BLaER1 treated with 17β-estradiol and CSF1 and Interleukin-3, amounts not matched to agents 10 nM and 100 nM (cell line): ENCODE data around the gene NHEJ1.

Source experiments
- H3K27ac ChIP-seq, 11 experiments: shearing (Covaris generic); formaldehyde crosslinking; 2 replicates each; pipeline ENCODE4 v1.8.1; 2022
- H3K27me3 ChIP-seq, 11 experiments: shearing (Covaris generic); formaldehyde crosslinking; 2 replicates each; pipeline ENCODE4 v1.8.1; 2022
- H3K36me3 ChIP-seq, 11 experiments: shearing (Covaris generic); formaldehyde crosslinking; 2 replicates each; pipeline ENCODE4 v1.8.1; 2022
- H3K4me1 ChIP-seq, 10 experiments: shearing (Covaris generic); formaldehyde crosslinking; 2 replicates each; pipeline ENCODE4 v1.8.1; 2022
- H3K4me2 ChIP-seq, 11 experiments: shearing (Covaris generic); formaldehyde crosslinking; 2 replicates each; pipeline ENCODE4 v1.8.1; 2022
- H3K4me3 ChIP-seq, 10 experiments: shearing (Covaris generic); formaldehyde crosslinking; 2 replicates each; pipeline ENCODE4 v1.8.1; 2022
- H3K9ac ChIP-seq, 11 experiments: shearing (Covaris generic); formaldehyde crosslinking; 2 replicates each; pipeline ENCODE4 v1.8.1; 2022
- H3K9me3 ChIP-seq, 11 experiments: shearing (Covaris generic); formaldehyde crosslinking; replicated peaks in 1 of 11; 2 replicates each; pipeline ENCODE4 v1.8.1; 2022
- H4K20me1 ChIP-seq, 11 experiments: shearing (Covaris generic); formaldehyde crosslinking; 2 replicates each; pipeline ENCODE4 v1.8.1; 2022
- Cebpa-rat ChIP-seq, 11 experiments: shearing (Covaris generic); IDR thresholded peaks; 2 replicates each; pipeline ENCODE4 v1.8.1; 2022

NHEJ1 gene

GRCh38 chr2:219124381-219125110 is 36.1 kb downstream of the NHEJ1 start:
- Histone ChIP-seq H3K4me2 (no peak overlapping the region), H4K20me1 (peaks cover 0 to 95% (median 62%) of the 10 kb centered on the region in 11 experiments; a peak in 17 of 22 replicates), H3K4me1 (peaks cover 0 to 11% (median 0%) of the 10 kb centered on the region in 10 experiments; a peak in 4 of 20 replicates), H3K36me3 (peaks cover 0 to 6% (median 0%) of the 10 kb centered on the region in 11 experiments; a peak in 4 of 22 replicates), H3K9ac (no peak overlapping the region), H3K27ac (no peak overlapping the region), H3K27me3 (no peaks in the 10 kb centered on the region), H3K9me3 (no peaks in the 10 kb centered on the region), H3K4me3 (no peak overlapping the region)
- no peak for TF ChIP-seq Cebpa-rat (IDR thresholded peaks at IDR 0.05)

- Histone ChIP-seq H3K4me1 (peaks cover 8 to 17% (median 8%) of the 10 kb centered on the region in 10 experiments), H3K4me2 (no peak overlapping the region), H3K27ac (no peak overlapping the region), H3K36me3 (peaks cover 0 to 2% (median 0%) of the 10 kb centered on the region in 11 experiments; a peak in 2 of 22 replicates), H3K27me3 (no peaks in the 10 kb centered on the region), H3K9me3 (no peaks in the 10 kb centered on the region), H3K4me3 (no peak overlapping the region), H3K9ac (no peak overlapping the region), H4K20me1 (peaks cover 0 to 95% (median 62%) of the 10 kb centered on the region in 11 experiments; a peak in 18 of 22 replicates)
- no peak for TF ChIP-seq Cebpa-rat (IDR thresholded peaks at IDR 0.05)
Measured at GRCh38 chr2:219123356-219124135, 37.1 kb downstream of the NHEJ1 start.

DNA sequence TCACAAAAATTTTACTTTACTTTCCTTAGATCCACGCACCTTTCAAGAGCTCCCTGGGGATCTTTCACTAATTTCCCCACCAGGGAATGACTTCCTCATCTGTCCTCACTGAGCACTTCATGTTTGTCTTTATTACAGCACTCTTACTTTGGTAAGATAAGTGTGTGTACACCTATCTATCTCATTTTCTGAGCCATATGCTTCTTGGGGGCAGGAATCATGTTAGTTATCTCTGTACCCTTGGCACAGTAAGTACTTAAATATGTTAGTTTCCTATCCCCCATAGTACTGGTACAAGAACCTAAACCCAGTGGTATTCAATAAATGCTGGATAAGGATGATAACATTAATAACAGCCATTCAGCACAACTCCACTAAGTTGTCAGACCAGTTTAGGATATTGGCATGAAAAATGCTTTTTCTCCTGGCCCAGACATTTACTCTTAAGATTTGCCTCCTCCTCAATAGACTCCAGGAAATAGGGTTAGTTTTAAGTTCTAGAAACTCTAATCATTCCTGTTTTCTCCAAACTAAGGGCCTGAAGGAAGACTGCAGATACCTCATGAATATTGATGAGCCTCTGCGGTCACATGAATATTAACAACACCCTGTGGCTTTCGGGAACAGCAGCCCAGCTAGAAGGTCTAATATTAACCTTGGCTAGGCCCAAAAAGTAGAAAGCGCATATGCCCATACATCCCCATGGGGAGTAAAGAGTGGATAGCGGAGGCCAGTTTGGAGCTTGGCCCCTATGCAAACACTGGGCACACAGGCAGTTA is 38.2 kb downstream of the NHEJ1 start:
- Histone ChIP-seq H4K20me1 (peaks cover 0 to 95% (median 68%) of the 10 kb centered on the region in 11 experiments; a peak in 19 of 22 replicates), H3K36me3 (no peaks in the 10 kb centered on the region; a peak in 1 of 22 replicates), H3K4me3 (no peak overlapping the region), H3K9me3 (no peaks in the 10 kb centered on the region), H3K4me1 (peaks cover 18 to 26% (median 20%) of the 10 kb centered on the region in 10 experiments), H3K9ac (no peak overlapping the region), H3K4me2 (no peak overlapping the region), H3K27ac (no peak overlapping the region), H3K27me3 (no peaks in the 10 kb centered on the region)
- no peak for TF ChIP-seq Cebpa-rat (IDR thresholded peaks at IDR 0.05)

GRCh38 chr2:219120082-219120481 is 40.5 kb downstream of the NHEJ1 start:
- Histone ChIP-seq H3K4me3 (no peak overlapping the region), H3K4me1 (peaks cover 17 to 25% (median 22%) of the 10 kb centered on the region in 10 experiments), H4K20me1 (peaks cover 0 to 93% (median 70%) of the 10 kb centered on the region in 11 experiments; a peak in 19 of 22 replicates), H3K9ac (no peak overlapping the region), H3K4me2 (no peak overlapping the region), H3K9me3 (no peaks in the 10 kb centered on the region), H3K27me3 (no peaks in the 10 kb centered on the region), H3K36me3 (no peaks in the 10 kb centered on the region; a peak in 1 of 22 replicates), H3K27ac (no peak overlapping the region)
- TF ChIP-seq Cebpa-rat (IDR thresholded peaks at IDR 0.05), result no peak

- Histone ChIP-seq H3K9ac (no peak overlapping the region), H4K20me1 (peaks cover 0 to 93% (median 66%) of the 10 kb centered on the region in 11 experiments; a peak in 19 of 22 replicates), H3K4me2 (peak overlapping the region; percentile 58 to 88 (median 81); a peak in 13 of 22 replicates), H3K9me3 (no peaks in the 10 kb centered on the region), H3K4me3 (no peak overlapping the region), H3K36me3 (no peaks in the 10 kb centered on the region; a peak in 1 of 22 replicates), H3K27ac (no peak overlapping the region), H3K27me3 (no peaks in the 10 kb centered on the region), H3K4me1 (peaks cover 17 to 25% (median 22%) of the 10 kb centered on the region in 10 experiments)
- no peak for TF ChIP-seq Cebpa-rat (IDR thresholded peaks at IDR 0.05)
Measured at GRCh38 chr2:219119422-219120043, 41.1 kb downstream of the NHEJ1 start.

- Histone ChIP-seq H3K27ac (no peak overlapping the region), H3K9me3 (no peaks in the 10 kb centered on the region), H4K20me1 (peaks cover 0 to 89% (median 56%) of the 10 kb centered on the region in 11 experiments; a peak in 18 of 22 replicates), H3K27me3 (no peaks in the 10 kb centered on the region), H3K36me3 (no peaks in the 10 kb centered on the region), H3K9ac (peak overlapping the region in 7 of 11 experiments; percentile 1 to 44 (median 16); a peak in 5 of 22 replicates), H3K4me3 (peak overlapping the region in 2 of 10 experiments; percentile 27 to 28; a peak in 2 of 20 replicates), H3K4me1 (peaks cover 17 to 25% (median 22%) of the 10 kb centered on the region in 10 experiments), H3K4me2 (peak overlapping the region; percentile 58 to 88 (median 81))
- TF ChIP-seq Cebpa-rat (IDR thresholded peaks at IDR 0.05), result no peak
Measured at GRCh38 chr2:219118504-219118903, 42.1 kb downstream of the NHEJ1 start.

GRCh38 chr2:219116776-219117646 is 43.6 kb downstream of the NHEJ1 start:
- Histone ChIP-seq H3K27me3 (no peaks in the 10 kb centered on the region), H3K36me3 (no peaks in the 10 kb centered on the region), H3K4me2 (peak overlapping the region in 9 of 11 experiments; percentile 58 to 88 (median 81); a peak in 12 of 22 replicates), H3K27ac (no peak overlapping the region), H3K9ac (no peak overlapping the region), H3K9me3 (no peaks in the 10 kb centered on the region), H4K20me1 (peaks cover 0 to 83% (median 41%) of the 10 kb centered on the region in 11 experiments; a peak in 18 of 22 replicates), H3K4me3 (no peak overlapping the region), H3K4me1 (peaks cover 17 to 25% (median 22%) of the 10 kb centered on the region in 10 experiments)
- TF ChIP-seq Cebpa-rat (IDR thresholded peaks at IDR 0.05), result no peak
